HCT116 (cell line): ENCODE results near the gene ZNF280C.
"Not testable (repeated sequence)": the region's sequence is repeated elsewhere in the genome, so short reads cannot be mapped to it uniquely, and the experiment has no call there.

Source experiments
- EZH2 ChIP-seq: fragments of 200-600 bp; sonication (generic); IDR thresholded peaks from 2 replicates; pipeline ENCODE4 v1.6.1; 2017; ENCODE audit warnings: antibody characterized with exemption, mixed run types
- EZH2phosphoT487 ChIP-seq: fragments of 200-600 bp; IDR thresholded peaks from 2 replicates; pipeline ENCODE4 v1.6.1; 2018; ENCODE audit warnings: antibody characterized with exemption, borderline replicate concordance
- POLR2AphosphoS5 ChIP-seq: IDR thresholded peaks from 2 replicates; pipeline ENCODE4 v1.6.1; 2011; ENCODE audit warnings: mild to moderate bottlenecking, low read depth, low read length, moderate library complexity
- ZNF274 ChIP-seq: fragments of 200-500 bp; sonication (Bioruptor generic); IDR thresholded peaks from 2 replicates; pipeline ENCODE4 v1.6.1; 2014; ENCODE audit warnings: mild to moderate bottlenecking, low read depth, low read length, inconsistent platforms
- TF ChIP-seq, protein P1 (sequence below), 3 experiments: fragments of 200-600 bp in 1 of 3; sonication (generic) in 1 of 3; IDR thresholded peaks in 2 of 3; conservative IDR thresholded peaks in 1 of 3; 2 replicates each; pipeline ENCODE4 v1.5.1; 2012 to 2017; ENCODE audit warnings: low read depth in 2 of 3, low read length in 2 of 3, antibody characterized with exemption in 1 of 3, borderline replicate concordance in 1 of 3, control low read depth in 1 of 3, mild to moderate bottlenecking in 1 of 3, mixed read lengths in 1 of 3, mixed run types in 1 of 3, moderate library complexity in 1 of 3; ENCODE audit not compliant: insufficient read depth in 1 of 3

- TF ChIP-seq, protein P1, sequence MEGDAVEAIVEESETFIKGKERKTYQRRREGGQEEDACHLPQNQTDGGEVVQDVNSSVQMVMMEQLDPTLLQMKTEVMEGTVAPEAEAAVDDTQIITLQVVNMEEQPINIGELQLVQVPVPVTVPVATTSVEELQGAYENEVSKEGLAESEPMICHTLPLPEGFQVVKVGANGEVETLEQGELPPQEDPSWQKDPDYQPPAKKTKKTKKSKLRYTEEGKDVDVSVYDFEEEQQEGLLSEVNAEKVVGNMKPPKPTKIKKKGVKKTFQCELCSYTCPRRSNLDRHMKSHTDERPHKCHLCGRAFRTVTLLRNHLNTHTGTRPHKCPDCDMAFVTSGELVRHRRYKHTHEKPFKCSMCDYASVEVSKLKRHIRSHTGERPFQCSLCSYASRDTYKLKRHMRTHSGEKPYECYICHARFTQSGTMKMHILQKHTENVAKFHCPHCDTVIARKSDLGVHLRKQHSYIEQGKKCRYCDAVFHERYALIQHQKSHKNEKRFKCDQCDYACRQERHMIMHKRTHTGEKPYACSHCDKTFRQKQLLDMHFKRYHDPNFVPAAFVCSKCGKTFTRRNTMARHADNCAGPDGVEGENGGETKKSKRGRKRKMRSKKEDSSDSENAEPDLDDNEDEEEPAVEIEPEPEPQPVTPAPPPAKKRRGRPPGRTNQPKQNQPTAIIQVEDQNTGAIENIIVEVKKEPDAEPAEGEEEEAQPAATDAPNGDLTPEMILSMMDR (IDR thresholded peaks at IDR 0.05 in 2 of 3, conservative IDR thresholded peaks at IDR 0.05 in 1 of 3; ENCODE audit: borderline replicate concordance in 1 of 3, insufficient read depth in 1 of 3, low read depth in 2 of 3, low read length in 2 of 3): not testable (repeated sequence)
- not testable (repeated sequence) for TF ChIP-seq POLR2AphosphoS5, ZNF274, EZH2, EZH2phosphoT487
These were observed 3.6 kb upstream of the ZNF280C start for GRCh38 chrX:130272253-130272652.
